Activated T-cell treated with anti-CD3 and anti-CD28 coated beads, Interleukin-2, amount 50 U/mL, for 72 hours (primary cell): ENCODE measurements around the gene DGKE. TPM values are rescaled to one million over a fixed set of nuclear protein-coding genes. Genes with fewer than 3 reads are reported as not detected.
A peak's percentile ranks its signal among the peaks of the same experiment; 100 is the strongest.

ENCODE experiments used
- ATAC-seq, 2 donors: fragments of 150-1000 bp; cut with Tn5 transposase; replicated peaks in 1 of 2; 2 replicates each; pipeline ENCODE4 v1.10.0; 2021; ENCODE audit warnings: moderate library complexity in 2 of 2, mild to moderate bottlenecking in 1 of 2
- DNase-seq, 2 donors: peaks; one replicate each; pipeline ENCODE4 v3.0.0; 2021 to 2022; ENCODE audit warnings: mixed read lengths in 1 of 2
- H3K27ac Mint-ChIP-seq: one replicate; pipeline ENCODE4 v1.8.0; 2022; ENCODE audit warnings: mild to moderate bottlenecking, moderate library complexity, mixed read lengths
- H3K27me3 Mint-ChIP-seq: one replicate; pipeline ENCODE4 v1.8.0; 2022; ENCODE audit warnings: low read depth, mixed read lengths
- H3K36me3 Mint-ChIP-seq, 2 donors: one replicate each; pipeline ENCODE4 v1.8.0; 2022; ENCODE audit warnings: mixed read lengths in 2 of 2, mild to moderate bottlenecking in 1 of 2; ENCODE audit not compliant: insufficient read depth in 2 of 2
- H3K4me1 Mint-ChIP-seq: one replicate; pipeline ENCODE4 v1.8.0; 2022; ENCODE audit warnings: low read depth, mixed read lengths
- H3K4me3 Mint-ChIP-seq, 2 donors: one replicate each; pipeline ENCODE4 v1.8.0; 2022; ENCODE audit warnings: mild to moderate bottlenecking in 2 of 2, mixed read lengths in 2 of 2, moderate library complexity in 2 of 2
- H3K9me3 Mint-ChIP-seq, 2 donors: one replicate each; pipeline ENCODE4 v1.8.0; 2022; ENCODE audit warnings: mixed read lengths in 2 of 2
- total RNA-seq, 2 donors: library from RNA; stranded (reverse); gene quantifications; one replicate each; pipeline ENCODE4 v1.2.3, GENCODE V29; 2022

DGKE gene
- total RNA-seq, 2 donors from 2014 or later: 25.0 to 34.6 TPM

DNA sequence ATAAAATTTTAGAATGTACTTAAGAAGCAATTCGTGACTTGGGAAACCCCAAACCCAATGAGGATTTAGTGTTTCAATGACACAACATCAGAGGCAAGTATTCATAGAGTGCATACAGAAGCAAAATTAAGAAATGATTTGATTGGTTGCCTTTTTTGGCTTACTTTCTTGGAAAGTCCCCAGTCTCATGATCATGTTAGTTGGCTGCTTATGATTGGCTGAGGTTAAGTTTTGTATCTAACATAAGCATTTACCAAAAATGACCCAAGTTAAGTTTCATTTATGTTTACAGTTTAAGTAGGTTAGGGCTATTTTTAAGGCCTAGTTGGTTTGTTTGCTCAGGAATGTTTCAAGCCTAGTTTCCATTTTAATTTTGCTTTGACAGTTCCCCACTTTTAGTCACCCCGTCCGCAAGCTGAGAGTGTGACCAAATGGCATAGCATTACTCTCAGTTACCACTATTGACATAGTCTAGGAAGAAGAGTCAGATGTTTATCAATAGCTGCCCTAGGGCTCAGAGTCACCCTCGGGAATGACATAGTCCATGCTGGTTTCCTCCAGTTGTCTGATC, 36.2 kb downstream of the DGKE start:
- ATAC-seq (peak; percentile 68 to 92), DNase-seq (peak in 1 of 2 donors; percentile 36)
- H3K4me3 Mint-ChIP-seq: peak overlapping the region in 1 of 2 donors; percentile 4
- no peaks in the 10 kb centered on the region for H3K9me3 Mint-ChIP-seq
- H3K27me3 Mint-ChIP-seq: peaks cover 13% of the 10 kb centered on the region
- H3K4me1 Mint-ChIP-seq: peaks cover 9% of the 10 kb centered on the region
- H3K36me3 Mint-ChIP-seq: peaks cover 3 to 7% of the 10 kb centered on the region in 2 donors
- H3K27ac Mint-ChIP-seq: peak overlapping the region; percentile 92

DNA sequence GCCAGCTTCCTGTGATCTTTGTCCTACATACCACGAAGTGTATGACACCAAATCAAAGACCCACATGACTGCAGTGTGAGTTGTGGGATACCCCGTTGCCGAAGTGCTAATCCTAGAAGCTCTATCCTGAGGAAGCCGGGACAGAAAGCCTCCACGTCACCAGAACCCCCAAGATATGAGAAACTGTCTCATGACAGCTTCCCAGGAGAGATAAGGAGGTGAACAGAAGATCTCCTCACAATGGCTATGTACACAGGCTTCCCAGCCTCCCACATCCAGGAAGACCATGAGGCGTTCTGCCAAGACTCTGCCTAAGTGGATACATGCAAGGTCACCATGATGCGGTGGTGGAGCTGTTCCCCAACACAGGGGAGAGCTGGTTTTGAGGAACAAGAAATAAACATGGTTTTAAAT, 42.8 kb downstream of the DGKE start:
- DNase-seq (no peak), ATAC-seq (no peak)
- H3K36me3 Mint-ChIP-seq: no peaks in the 10 kb centered on the region
- H3K4me3 Mint-ChIP-seq: no peak overlapping the region
- H3K27ac Mint-ChIP-seq: no peak overlapping the region
- no peaks in the 10 kb centered on the region for H3K9me3 Mint-ChIP-seq
- no peaks in the 10 kb centered on the region for H3K4me1 Mint-ChIP-seq
- H3K27me3 Mint-ChIP-seq: peaks cover 24% of the 10 kb centered on the region

- no peaks in the 10 kb centered on the region for H3K4me1 Mint-ChIP-seq
- H3K9me3 Mint-ChIP-seq: no peaks in the 10 kb centered on the region
- peaks cover 11% of the 10 kb centered on the region for H3K27me3 Mint-ChIP-seq
- H3K4me3 Mint-ChIP-seq: no peak overlapping the region
- no peaks in the 10 kb centered on the region for H3K36me3 Mint-ChIP-seq
- no peak overlapping the region for H3K27ac Mint-ChIP-seq
- ATAC-seq: no peak
- DNase-seq: no peak
Observed at GRCh38 chr17:56879280-56879679, 45.3 kb downstream of the DGKE start.

DNA sequence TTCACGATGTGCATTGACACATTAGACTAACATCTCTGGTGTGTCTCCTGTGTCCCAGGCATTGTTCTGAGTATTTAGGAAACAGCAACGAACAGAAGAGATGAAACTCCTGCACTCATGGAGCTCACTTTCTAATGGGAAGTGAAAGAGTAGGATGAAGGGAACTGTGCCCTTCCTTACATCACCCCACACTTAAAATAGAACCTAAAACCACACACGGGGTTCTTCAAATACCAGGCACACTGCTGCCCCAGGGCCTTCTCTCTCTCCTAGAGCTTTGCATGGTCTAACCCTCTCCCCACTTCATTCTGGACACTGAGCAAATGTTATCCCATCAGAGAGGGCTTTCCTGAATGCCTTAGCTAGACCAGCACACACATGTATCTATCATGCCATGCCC, 46.2 kb downstream of the DGKE start:
- no peak for DNase-seq
- Mint-ChIP-seq H3K4me1 (no peaks in the 10 kb centered on the region), H3K36me3 (no peaks in the 10 kb centered on the region), H3K27me3 (peaks cover 11% of the 10 kb centered on the region), H3K4me3 (no peak overlapping the region), H3K27ac (no peak overlapping the region), H3K9me3 (no peaks in the 10 kb centered on the region)
- ATAC-seq: peak; percentile 5 to 10

DNA sequence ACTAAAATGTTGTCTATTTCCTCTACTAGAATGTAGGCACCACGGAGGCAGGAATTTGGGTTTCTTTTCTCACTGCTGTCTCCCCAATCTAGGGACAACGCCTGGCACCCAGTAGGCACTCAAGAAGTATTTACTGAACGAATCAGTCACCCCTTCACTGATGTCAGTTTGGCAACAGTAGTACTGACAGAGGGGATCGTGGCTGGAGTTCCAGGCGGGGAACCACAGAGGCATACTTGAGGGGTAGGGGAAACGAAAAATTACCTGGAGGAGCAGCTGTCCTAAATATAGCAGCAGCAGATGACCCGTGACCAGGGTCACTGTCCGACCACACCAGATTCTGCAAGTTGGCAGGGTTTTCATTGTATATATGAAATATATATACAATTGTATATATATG, 46.6 kb downstream of the DGKE start:
- H3K4me1 Mint-ChIP-seq: no peaks in the 10 kb centered on the region
- H3K27ac Mint-ChIP-seq: no peak overlapping the region
- H3K27me3 Mint-ChIP-seq: peaks cover 11% of the 10 kb centered on the region
- ATAC-seq (no peak), DNase-seq (no peak)
- no peak overlapping the region for H3K4me3 Mint-ChIP-seq
- no peaks in the 10 kb centered on the region for H3K9me3 Mint-ChIP-seq
- no peaks in the 10 kb centered on the region for H3K36me3 Mint-ChIP-seq

DNA sequence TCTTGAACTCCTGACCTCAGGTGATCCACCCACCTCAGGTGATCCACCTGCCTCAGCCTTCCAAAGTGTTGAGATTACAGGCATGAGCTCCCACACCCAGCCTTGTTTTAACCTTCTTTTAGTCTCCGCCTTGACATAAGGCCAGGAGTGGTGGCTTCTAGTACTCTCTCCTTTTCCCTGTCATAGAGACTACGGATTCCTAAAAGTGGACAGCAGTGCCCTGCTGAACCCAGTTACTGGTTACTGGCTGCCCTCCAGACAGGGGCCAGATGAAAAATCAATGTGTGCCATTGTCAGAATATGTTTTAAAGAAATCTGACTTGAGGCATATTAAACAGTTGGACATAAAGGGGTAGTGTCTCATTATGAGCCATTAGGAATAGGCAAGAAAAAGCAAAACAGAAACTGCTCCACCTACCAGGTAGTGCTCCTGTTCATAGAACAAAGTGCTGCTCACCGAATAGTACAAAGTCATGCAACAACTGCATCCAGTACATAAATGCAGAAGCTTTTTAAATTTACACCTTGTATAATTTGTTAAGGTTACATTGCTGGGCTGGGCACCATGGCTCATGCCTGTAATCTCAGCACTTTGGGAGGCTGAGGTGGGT, 47.8 kb downstream of the DGKE start:
- DNase-seq (no peak), ATAC-seq (no peak)
- peaks cover 2 to 6% of the 10 kb centered on the region in 2 donors for H3K36me3 Mint-ChIP-seq
- no peaks in the 10 kb centered on the region for H3K4me1 Mint-ChIP-seq
- H3K4me3 Mint-ChIP-seq: no peak overlapping the region
- H3K9me3 Mint-ChIP-seq: no peaks in the 10 kb centered on the region
- H3K27ac Mint-ChIP-seq: peak overlapping the region; percentile 33
- H3K27me3 Mint-ChIP-seq: peaks cover 7% of the 10 kb centered on the region

DNA sequence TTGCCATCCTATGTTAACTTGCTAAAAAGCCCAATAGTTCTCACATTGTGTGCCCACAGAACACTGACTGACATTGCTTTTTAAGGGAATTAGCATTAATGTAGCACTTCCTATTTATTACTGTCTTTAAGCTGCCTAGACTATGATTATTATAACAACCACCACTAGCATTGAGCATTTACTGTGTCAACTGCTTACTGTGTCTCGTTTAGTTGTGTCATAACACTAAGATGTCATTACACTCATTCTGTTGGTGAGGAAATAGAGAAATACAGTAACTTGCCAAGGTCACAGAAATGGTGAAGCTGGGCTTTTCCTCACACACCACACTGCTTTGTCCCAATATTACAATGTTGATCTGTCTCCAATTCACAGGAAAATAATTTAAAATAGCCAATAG, 49.7 kb downstream of the DGKE start:
- H3K4me1 Mint-ChIP-seq: no peaks in the 10 kb centered on the region
- peak overlapping the region; percentile 73 for H3K27ac Mint-ChIP-seq
- DNase-seq (no peak), ATAC-seq (peak in 1 of 2 donors; percentile 7)
- H3K9me3 Mint-ChIP-seq: peaks cover 0 to 2% of the 10 kb centered on the region in 2 donors
- H3K4me3 Mint-ChIP-seq: no peak overlapping the region
- no peaks in the 10 kb centered on the region for H3K27me3 Mint-ChIP-seq
- H3K36me3 Mint-ChIP-seq: peaks cover 10 to 24% of the 10 kb centered on the region in 2 donors

DNA sequence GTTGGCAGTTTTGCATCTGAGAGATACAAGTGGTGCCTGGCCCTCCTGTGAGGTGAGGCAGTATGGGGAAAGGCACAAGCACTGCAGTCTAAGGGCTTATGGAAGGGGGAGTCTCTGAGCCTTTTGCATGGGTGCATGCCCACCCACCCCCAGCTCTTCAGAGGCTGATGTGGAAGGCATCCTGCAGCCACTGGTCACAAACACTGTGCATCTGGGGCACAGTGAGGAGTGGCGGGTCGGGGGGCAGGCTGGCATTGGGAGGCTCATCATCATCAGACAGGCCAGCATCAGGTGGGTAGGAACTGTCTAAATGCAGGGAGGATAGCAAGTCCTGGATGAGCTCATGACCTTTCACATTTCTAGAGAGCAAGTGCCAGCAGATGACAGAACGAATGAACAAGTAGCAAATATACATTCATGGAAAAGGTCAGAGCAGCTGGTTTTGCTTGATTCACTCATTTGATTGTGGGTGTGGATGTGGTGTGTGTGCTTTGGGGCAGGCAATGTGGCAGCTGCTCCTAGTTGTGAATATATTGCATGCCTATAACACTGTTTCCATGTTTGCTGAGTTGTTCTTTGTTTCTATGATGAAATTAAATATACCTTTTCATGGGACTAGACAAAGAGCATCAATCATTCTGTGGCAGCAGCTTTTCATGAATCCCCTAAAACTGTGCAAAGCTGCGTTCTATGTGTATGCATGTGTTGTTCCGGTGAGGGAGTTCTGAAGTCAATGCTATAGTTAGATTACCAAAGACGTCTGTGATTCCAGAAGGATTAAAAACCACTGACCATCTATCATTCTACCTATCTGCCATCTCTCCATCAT, 50.7 kb downstream of the DGKE start:
- peaks cover 13 to 33% of the 10 kb centered on the region in 2 donors for H3K36me3 Mint-ChIP-seq
- peaks cover 0 to 2% of the 10 kb centered on the region in 2 donors for H3K9me3 Mint-ChIP-seq
- no peaks in the 10 kb centered on the region for H3K27me3 Mint-ChIP-seq
- H3K4me3 Mint-ChIP-seq: no peak overlapping the region
- H3K27ac Mint-ChIP-seq: peak overlapping the region; percentile 67
- H3K4me1 Mint-ChIP-seq: no peaks in the 10 kb centered on the region
- peak in 1 of 2 donors; percentile 25 for ATAC-seq
- DNase-seq: no peak

GRCh38 chr17:56885312-56885657, 51.3 kb downstream of the DGKE start:
- Mint-ChIP-seq H3K27ac (peak overlapping the region; percentile 66), H3K9me3 (peaks cover 0 to 2% of the 10 kb centered on the region in 2 donors), H3K4me3 (no peak overlapping the region), H3K4me1 (no peaks in the 10 kb centered on the region), H3K36me3 (peaks cover 14 to 37% of the 10 kb centered on the region in 2 donors), H3K27me3 (no peaks in the 10 kb centered on the region)
- ATAC-seq (no peak), DNase-seq (no peak)

DNA sequence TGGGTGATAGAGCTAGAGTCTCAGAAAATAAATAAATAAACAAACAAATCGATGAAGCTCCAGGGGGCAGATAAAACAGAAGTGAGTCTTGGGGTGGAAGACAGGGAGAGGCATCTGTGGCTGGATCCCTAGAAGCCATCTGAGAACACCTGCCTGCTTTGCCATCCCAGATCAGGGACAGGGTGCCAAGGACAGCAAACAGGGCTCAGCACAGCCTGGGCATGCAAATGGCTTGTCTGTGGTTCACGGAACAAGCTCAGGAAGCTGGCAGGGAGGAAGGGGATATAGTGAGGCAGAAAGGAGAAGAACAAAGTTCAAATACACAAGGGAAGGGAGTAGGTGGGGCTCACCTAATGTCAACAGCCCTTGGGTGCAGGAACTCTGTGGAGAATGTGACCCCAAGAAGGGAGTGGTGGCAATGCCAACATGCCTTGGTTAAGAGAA, 52.4 kb downstream of the DGKE start:
- ATAC-seq (no peak), DNase-seq (no peak)
- Mint-ChIP-seq H3K9me3 (peaks cover 0 to 2% of the 10 kb centered on the region in 2 donors), H3K27ac (peak overlapping the region; percentile 90), H3K27me3 (no peaks in the 10 kb centered on the region), H3K36me3 (peaks cover 17 to 45% of the 10 kb centered on the region in 2 donors), H3K4me1 (no peaks in the 10 kb centered on the region), H3K4me3 (no peak overlapping the region)

DNA sequence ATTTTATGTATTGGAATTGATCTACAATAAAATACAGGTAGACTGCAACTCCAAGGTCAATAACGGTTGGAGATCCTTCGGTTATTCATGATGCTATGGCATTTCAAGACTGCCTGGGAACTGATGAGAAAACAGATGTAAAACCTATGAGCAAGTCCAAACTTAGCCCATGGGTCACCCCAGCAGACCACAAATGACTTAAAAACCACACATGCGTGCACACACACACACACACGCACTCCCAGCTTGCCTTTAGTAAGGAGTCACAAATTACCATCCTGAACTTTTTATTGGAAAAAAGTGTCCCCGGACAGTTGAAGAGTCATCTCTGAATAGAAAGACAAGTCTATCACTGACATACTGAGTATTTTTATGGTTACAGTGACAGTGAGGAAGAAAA, 53.2 kb downstream of the DGKE start:
- H3K4me1 Mint-ChIP-seq: no peaks in the 10 kb centered on the region
- DNase-seq (no peak), ATAC-seq (no peak)
- peaks cover 0 to 2% of the 10 kb centered on the region in 2 donors for H3K9me3 Mint-ChIP-seq
- no peak overlapping the region for H3K4me3 Mint-ChIP-seq
- H3K27ac Mint-ChIP-seq: peak overlapping the region; percentile 10
- no peaks in the 10 kb centered on the region for H3K27me3 Mint-ChIP-seq
- H3K36me3 Mint-ChIP-seq: peaks cover 17 to 46% of the 10 kb centered on the region in 2 donors

DNA sequence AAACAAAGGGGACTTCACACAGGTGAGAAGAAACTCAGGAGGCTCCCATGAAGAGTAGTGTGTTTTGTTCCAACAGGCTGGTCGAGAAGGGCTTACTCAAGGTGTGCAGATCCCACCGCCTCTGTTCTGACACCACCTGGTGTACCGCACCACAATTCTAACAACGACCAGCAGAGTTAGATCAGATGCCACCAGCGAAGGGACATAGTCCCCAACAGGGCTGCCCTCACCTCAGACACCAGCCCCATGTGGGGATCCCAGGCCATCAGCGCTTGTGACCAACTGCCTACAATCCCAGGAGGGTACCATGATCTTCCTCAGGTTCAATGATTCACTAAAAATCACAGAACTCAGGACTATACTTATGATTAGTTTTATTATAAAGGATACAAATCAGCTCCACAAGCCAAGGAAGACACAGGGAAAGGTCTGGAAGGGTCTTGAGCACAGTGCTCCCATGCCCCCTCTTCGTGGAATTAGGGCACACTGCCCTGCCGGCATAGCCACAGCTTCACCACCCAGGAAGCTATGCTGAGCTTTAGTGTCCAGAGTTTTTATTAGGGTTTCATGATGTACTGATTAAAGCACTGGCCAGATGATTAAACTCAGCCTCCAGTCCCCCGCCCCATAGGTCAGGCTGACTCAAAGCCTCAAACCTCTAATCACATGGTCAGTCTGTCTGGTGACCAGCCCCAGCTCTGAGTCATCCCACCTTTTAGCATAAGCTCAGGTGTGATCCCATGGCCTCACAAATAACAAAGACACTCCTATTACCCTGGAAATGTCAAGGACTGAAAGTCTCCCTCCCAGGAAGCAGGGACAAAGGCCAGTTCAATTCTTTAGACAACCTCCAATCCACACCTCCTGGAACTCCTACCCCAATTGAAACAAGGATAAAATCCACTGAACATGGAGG, 53.9 kb downstream of the DGKE start:
- DNase-seq: no peak
- H3K36me3 Mint-ChIP-seq: peaks cover 24 to 53% of the 10 kb centered on the region in 2 donors
- peaks cover 4% of the 10 kb centered on the region for H3K4me1 Mint-ChIP-seq
- peaks cover 0 to 2% of the 10 kb centered on the region in 2 donors for H3K9me3 Mint-ChIP-seq
- no peaks in the 10 kb centered on the region for H3K27me3 Mint-ChIP-seq
- H3K4me3 Mint-ChIP-seq: no peak overlapping the region
- peak overlapping the region; percentile 10 for H3K27ac Mint-ChIP-seq
- ATAC-seq: peak in 1 of 2 donors; percentile 12
